Lung (tissue), 12 donors: ENCODE results near the gene MAPKAP1. TPM values are rescaled to one million over a fixed set of nuclear protein-coding genes. Genes with fewer than 3 reads are reported as not detected.
A peak's percentile ranks its signal among the peaks of the same experiment; 100 is the strongest.

Source experiments
- ATAC-seq: fragments of 200-7000 bp; cut with Tn5 transposase; one replicate; pipeline ENCODE4 v1.9.1; 2020; ENCODE audit warnings: moderate number of reproducible peaks; ENCODE audit not compliant: insufficient read depth, low FRiP score
- DNase-seq, 3 donors: peaks; one replicate each; pipeline ENCODE4 v3.0.0-alpha.2; 2013 to 2017
- H3K27ac ChIP-seq, 2 donors: one replicate each; pipeline ENCODE4 v1.5.1; 2013; ENCODE audit warnings: mild to moderate bottlenecking in 2 of 2, moderate library complexity in 2 of 2, control low read depth in 1 of 2, inconsistent platforms in 1 of 2, low read depth in 1 of 2, low read length in 1 of 2
- H3K27me3 ChIP-seq, 3 donors: one replicate each; pipeline ENCODE4 v1.5.1; 2013; ENCODE audit warnings: low read length in 2 of 3; ENCODE audit not compliant: control insufficient read depth in 3 of 3, insufficient read depth in 3 of 3
- H3K36me3 ChIP-seq, 4 donors: one replicate each; pipeline ENCODE4 v1.5.1; 2013; ENCODE audit warnings: low read length in 4 of 4, mild to moderate bottlenecking in 1 of 4, moderate library complexity in 1 of 4; ENCODE audit not compliant: control insufficient read depth in 4 of 4, insufficient read depth in 4 of 4
- H3K4me1 ChIP-seq, 5 donors: one replicate each; pipeline ENCODE4 v1.5.1; 2013; ENCODE audit warnings: low read length in 5 of 5, mild to moderate bottlenecking in 2 of 5, moderate library complexity in 1 of 5; ENCODE audit not compliant: control insufficient read depth in 5 of 5, insufficient read depth in 5 of 5
- H3K4me3 ChIP-seq: one replicate; pipeline ENCODE4 v1.5.1; 2013; ENCODE audit warnings: mild to moderate bottlenecking, control low read depth, moderate library complexity
- H3K9ac ChIP-seq, 2 donors: one replicate each; pipeline ENCODE4 v1.5.1; 2013; ENCODE audit warnings: low read length in 2 of 2, control low read depth in 1 of 2; ENCODE audit not compliant: insufficient read depth in 1 of 2
- H3K9me3 ChIP-seq, 4 donors: one replicate each; pipeline ENCODE4 v1.5.1; 2013; ENCODE audit warnings: low read length in 3 of 4, mild to moderate bottlenecking in 1 of 4, moderate library complexity in 1 of 4; ENCODE audit not compliant: control insufficient read depth in 4 of 4, insufficient read depth in 3 of 4
- CTCF ChIP-seq: IDR thresholded peaks from 2 replicates; pipeline ENCODE4 v1.5.1; 2012; ENCODE audit warnings: mild to moderate bottlenecking; ENCODE audit errors: control extremely low read depth, extremely low read depth
- WGBS, 2 donors: extraction: QIAGEN DNeasy Blood & Tissue Kit; methylation state at CpG; one replicate each; pipeline ENCODE4 v1.1.7; 2013; 5-methylcytosine and 5-hydroxymethylcytosine counted together
- polyA plus RNA-seq, 2 donors: library from polyadenylated mRNA; stranded (reverse); fragments of 200-250 nt; gene quantifications; one replicate each; pipeline ENCODE4 v1.2.1, GENCODE V29; 2013
- total RNA-seq, 2 donors: library from RNA; depleted of rRNA in 1 of 2; stranded (reverse); fragments of >200 nt in 1 of 2; gene quantifications; one replicate each; pipeline ENCODE4 v1.2.1, GENCODE V29; 2014 to 2021
- donor health status: control.
- donor health status: control.
- donor health status: Bipolar disorder and iron deficiency.
- donor health status: healthy.
- donor health status: DM: yes; HTN: yes; CAD: no.

MAPKAP1 gene
- total and polyA plus RNA-seq, 4 donors, result 53.0 to 83.3 (median 66.7) TPM

GRCh38 chr9:125633116-125633745, 73.8 kb downstream of the MAPKAP1 start:
- WGBS, 2 donors, result 37 to 65% methylated on average over 2 of the region's 2 CpGs
- H3K27me3 ChIP-seq, result no peaks in the 10 kb centered on the region
- TF ChIP-seq CTCF, result no peak
- no peaks in the 10 kb centered on the region for H3K36me3 ChIP-seq
- ATAC-seq, result no peak
- no peaks in the 10 kb centered on the region for H3K9me3 ChIP-seq
- H3K4me1 ChIP-seq, result peaks cover 0 to 17% (median 3%) of the 10 kb centered on the region in 5 donors
- H3K9ac ChIP-seq, result no peak overlapping the region
- peak in 1 of 3 donors; percentile 15 for DNase-seq
- H3K4me3 ChIP-seq, result no peak overlapping the region
- H3K27ac ChIP-seq, result peak overlapping the region in 1 of 2 donors; percentile 67

GRCh38 chr9:125632321-125633115, 74.5 kb downstream of the MAPKAP1 start:
- Histone ChIP-seq H3K4me1 (peaks cover 0 to 15% (median 3%) of the 10 kb centered on the region in 5 donors), H3K9me3 (no peaks in the 10 kb centered on the region), H3K27ac (peak overlapping the region in 1 of 2 donors; percentile 77), H3K27me3 (no peaks in the 10 kb centered on the region), H3K4me3 (no peak overlapping the region), H3K36me3 (no peaks in the 10 kb centered on the region), H3K9ac (no peak overlapping the region)
- DNase-seq, result no peak
- TF ChIP-seq CTCF, result no peak
- ATAC-seq, result no peak
- 29 to 68% methylated on average over 4 of the region's 4 CpGs for WGBS, 2 donors

DNA sequence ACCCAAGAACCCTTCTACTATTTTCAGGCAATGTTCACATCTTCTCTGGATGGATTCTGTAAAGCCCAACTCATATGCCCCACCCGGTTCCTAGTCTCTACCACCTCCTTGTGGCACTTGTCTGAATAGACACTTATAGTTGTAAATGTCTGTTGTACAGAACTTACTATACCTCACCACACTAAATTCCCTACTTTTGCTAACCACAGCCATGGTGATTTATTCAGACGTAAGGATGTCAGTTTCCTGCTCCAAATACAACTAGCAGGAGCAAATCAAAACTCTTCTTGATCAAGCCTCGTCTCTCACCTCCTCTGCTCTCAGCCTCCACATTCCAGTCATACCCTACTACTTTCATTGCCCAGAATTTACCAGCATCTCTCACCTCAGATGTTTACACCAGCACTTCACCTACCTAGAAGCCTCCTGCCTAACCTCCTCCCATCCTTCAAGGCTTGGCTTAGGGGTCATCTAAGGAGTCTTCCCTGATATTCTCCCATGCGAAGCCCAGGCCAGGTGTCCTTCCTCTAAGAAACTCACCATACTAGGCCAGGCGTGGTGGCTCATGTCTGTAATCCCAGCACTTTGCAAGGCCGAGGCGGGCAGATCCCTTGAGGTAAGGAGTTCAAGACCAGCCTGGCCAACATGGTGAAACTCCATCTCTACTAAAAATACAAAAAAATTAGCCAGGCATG, 75.5 kb downstream of the MAPKAP1 start:
- 75% methylated on average over 7 of the region's 7 CpGs for WGBS, 2 donors
- ATAC-seq (peak; percentile 58), DNase-seq (peak; percentile 29 to 69 (median 62))
- Histone ChIP-seq H3K27ac (peak overlapping the region in 1 of 2 donors; percentile 6), H3K9me3 (no peaks in the 10 kb centered on the region), H3K4me3 (no peak overlapping the region), H3K9ac (no peak overlapping the region), H3K27me3 (no peaks in the 10 kb centered on the region), H3K36me3 (no peaks in the 10 kb centered on the region), H3K4me1 (peaks cover 0 to 15% (median 3%) of the 10 kb centered on the region in 5 donors)
- TF ChIP-seq CTCF, result peak; percentile 22
